PFSK-1 (cell line): ENCODE results near the gene DEPDC4.

ENCODE experiments used
- FOXP2 ChIP-seq: optimal IDR thresholded peaks from 2 replicates; pipeline ENCODE3; 2011; ENCODE audit warnings: borderline replicate concordance, control low read depth, inconsistent platforms; ENCODE audit not compliant: insufficient read depth; ENCODE audit errors: extremely low read length, extremely low read depth
- POLR2AphosphoS5 ChIP-seq: IDR thresholded peaks from 2 replicates; pipeline ENCODE4 v1.6.1; 2012; ENCODE audit warnings: low read depth, mild to moderate bottlenecking, control low read depth, low read length, moderate library complexity
- SIN3A ChIP-seq: IDR thresholded peaks from 2 replicates; pipeline ENCODE4 v1.6.1; 2012; ENCODE audit warnings: mild to moderate bottlenecking, low read length, moderate library complexity, borderline replicate concordance; ENCODE audit not compliant: insufficient read depth
- TAF1 ChIP-seq: IDR thresholded peaks from 2 replicates; pipeline ENCODE4 v1.6.1; 2012; ENCODE audit warnings: low read length, control low read depth, borderline replicate concordance; ENCODE audit not compliant: insufficient read depth
- TF ChIP-seq, protein P1 (sequence below), 2 experiments: IDR thresholded peaks; 2 replicates each; pipeline versions ENCODE4 v1.6.1 to v1.8.0; 2011 to 2012; ENCODE audit warnings: low read depth in 2 of 2, low read length in 2 of 2, control low read depth in 1 of 2, inconsistent platforms in 1 of 2, mild to moderate bottlenecking in 1 of 2, moderate library complexity in 1 of 2; ENCODE audit not compliant: insufficient read depth in 1 of 2

GRCh38 chr12:100266585-100266834 lies 369 bp downstream of the DEPDC4 start:
- TF ChIP-seq POLR2AphosphoS5, result no peak
- TF ChIP-seq, protein P1, sequence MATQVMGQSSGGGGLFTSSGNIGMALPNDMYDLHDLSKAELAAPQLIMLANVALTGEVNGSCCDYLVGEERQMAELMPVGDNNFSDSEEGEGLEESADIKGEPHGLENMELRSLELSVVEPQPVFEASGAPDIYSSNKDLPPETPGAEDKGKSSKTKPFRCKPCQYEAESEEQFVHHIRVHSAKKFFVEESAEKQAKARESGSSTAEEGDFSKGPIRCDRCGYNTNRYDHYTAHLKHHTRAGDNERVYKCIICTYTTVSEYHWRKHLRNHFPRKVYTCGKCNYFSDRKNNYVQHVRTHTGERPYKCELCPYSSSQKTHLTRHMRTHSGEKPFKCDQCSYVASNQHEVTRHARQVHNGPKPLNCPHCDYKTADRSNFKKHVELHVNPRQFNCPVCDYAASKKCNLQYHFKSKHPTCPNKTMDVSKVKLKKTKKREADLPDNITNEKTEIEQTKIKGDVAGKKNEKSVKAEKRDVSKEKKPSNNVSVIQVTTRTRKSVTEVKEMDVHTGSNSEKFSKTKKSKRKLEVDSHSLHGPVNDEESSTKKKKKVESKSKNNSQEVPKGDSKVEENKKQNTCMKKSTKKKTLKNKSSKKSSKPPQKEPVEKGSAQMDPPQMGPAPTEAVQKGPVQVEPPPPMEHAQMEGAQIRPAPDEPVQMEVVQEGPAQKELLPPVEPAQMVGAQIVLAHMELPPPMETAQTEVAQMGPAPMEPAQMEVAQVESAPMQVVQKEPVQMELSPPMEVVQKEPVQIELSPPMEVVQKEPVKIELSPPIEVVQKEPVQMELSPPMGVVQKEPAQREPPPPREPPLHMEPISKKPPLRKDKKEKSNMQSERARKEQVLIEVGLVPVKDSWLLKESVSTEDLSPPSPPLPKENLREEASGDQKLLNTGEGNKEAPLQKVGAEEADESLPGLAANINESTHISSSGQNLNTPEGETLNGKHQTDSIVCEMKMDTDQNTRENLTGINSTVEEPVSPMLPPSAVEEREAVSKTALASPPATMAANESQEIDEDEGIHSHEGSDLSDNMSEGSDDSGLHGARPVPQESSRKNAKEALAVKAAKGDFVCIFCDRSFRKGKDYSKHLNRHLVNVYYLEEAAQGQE (IDR thresholded peaks at IDR 0.05; ENCODE audit: insufficient read depth in 1 of 2, low read depth in 2 of 2, low read length in 2 of 2), result no peak
- no peak for TF ChIP-seq SIN3A
- no peak for TF ChIP-seq TAF1
- no peak for TF ChIP-seq FOXP2
